Endothelial cell of umbilical vein (primary cell): ENCODE measurements around the gene SFMBT2. TPM values are rescaled to one million over a fixed set of nuclear protein-coding genes. Genes with fewer than 3 reads are reported as not detected.
"Not testable (repeated sequence)": the region's sequence is repeated elsewhere in the genome, so short reads cannot be mapped to it uniquely, and the experiment has no call there.

Experiments used
- BruUV-seq: library from RNA; stranded (reverse); fragments of 400-500 nt; replicated peaks from 2 replicates; lab custom pipeline; 2021; lab: Mats Ljungman, UMichigan
- CTCF ChIA-PET: fragments of 300-600, 350-600 bp; sonication (Branson Sonifier 250); formaldehyde crosslinking; loops from one replicate; lab custom pipeline; 2021; ENCODE audit warnings: antibody characterized with exemption, inconsistent platforms; lab: Charles Lee
- POLR2A ChIA-PET: fragments of 300-600, 350-600 bp; sonication (Branson Sonifier 250); formaldehyde crosslinking; loops from one replicate; lab custom pipeline; 2021; ENCODE audit warnings: antibody characterized with exemption, inconsistent platforms; lab: Charles Lee
- DNase-seq: peaks from one replicate; pipeline ENCODE4 v3.0.0-alpha.2; 2011; ENCODE audit warnings: low read depth, low spot score
- FAIRE-seq: peaks from 2 replicates; lab custom pipeline; 2011; peaks lifted over from hg19 to GRCh38; lab: Jason Lieb, UNC
- H2AFZ ChIP-seq: 2 replicates; pipeline ENCODE4 v1.6.0; 2012; ENCODE audit warnings: low read depth, low read length, control low read depth, inconsistent platforms
- H3K27ac ChIP-seq: 2 replicates; pipeline ENCODE4 v1.5.1; 2011; ENCODE audit warnings: low read depth, mild to moderate bottlenecking, control low read depth, low read length, moderate library complexity; ENCODE audit not compliant: insufficient read depth
- H3K27me3 ChIP-seq, 2 experiments: 2 replicates each; pipeline versions ENCODE4 v1.6.0 to v1.6.1; 2011; ENCODE audit warnings: low read length in 2 of 2, mixed read lengths in 1 of 2; ENCODE audit not compliant: control insufficient read depth in 2 of 2, insufficient read depth in 2 of 2
- H3K36me3 ChIP-seq, 2 experiments: 2 replicates in 1 of 2; 3 replicates in 1 of 2; pipeline ENCODE4 v1.5.1; 2011; ENCODE audit warnings: low read length in 2 of 2, mild to moderate bottlenecking in 1 of 2, moderate library complexity in 1 of 2; ENCODE audit not compliant: control insufficient read depth in 2 of 2, insufficient read depth in 2 of 2; ENCODE audit errors: extremely low read depth in 1 of 2
- H3K4me1 ChIP-seq: 3 replicates; pipeline ENCODE4 v1.5.1; 2011; ENCODE audit warnings: mild to moderate bottlenecking, low read length; ENCODE audit not compliant: control insufficient read depth, insufficient read depth; ENCODE audit errors: extremely low read depth
- H3K4me2 ChIP-seq: 2 replicates; pipeline ENCODE4 v1.6.1; 2011; ENCODE audit warnings: low read length, control low read depth, mixed read lengths; ENCODE audit not compliant: insufficient read depth
- H3K4me3 ChIP-seq, 3 experiments: fragments of 200-600 bp in 1 of 3; sonication (generic), shearing (Covaris generic) in 1 of 3; replicated peaks in 1 of 3; 2 replicates each; pipeline ENCODE4 v1.5.1; 2011 to 2016; ENCODE audit warnings: control low read depth in 3 of 3, low read length in 3 of 3, mild to moderate bottlenecking in 2 of 3, inconsistent platforms in 1 of 3, low read depth in 1 of 3, moderate library complexity in 1 of 3; ENCODE audit not compliant: insufficient read depth in 1 of 3
- H3K79me2 ChIP-seq: 2 replicates; pipeline ENCODE4 v1.6.0; 2012; ENCODE audit warnings: low read length, inconsistent platforms; ENCODE audit not compliant: control insufficient read depth, insufficient read depth
- H3K9ac ChIP-seq: replicated peaks from 2 replicates; pipeline ENCODE3; 2011; ENCODE audit warnings: low read length, control low read depth; ENCODE audit not compliant: insufficient read depth; ENCODE audit errors: extremely low read depth
- H3K9me1 ChIP-seq: replicated peaks from 3 replicates; pipeline ENCODE4 v1.6.0; 2011; ENCODE audit warnings: mild to moderate bottlenecking, low read length; ENCODE audit not compliant: control insufficient read depth, insufficient read depth; ENCODE audit errors: extremely low read depth
- H3K9me3 ChIP-seq: replicated peaks from 2 replicates; pipeline ENCODE4 v1.5.1; 2012; ENCODE audit warnings: low read length, inconsistent platforms; ENCODE audit not compliant: control insufficient read depth, insufficient read depth
- H4K20me1 ChIP-seq: replicated peaks from 2 replicates; pipeline ENCODE3; 2011; ENCODE audit warnings: mild to moderate bottlenecking, low read length; ENCODE audit not compliant: control insufficient read depth, insufficient read depth; ENCODE audit errors: extremely low read depth
- CTCF ChIP-seq, 2 donors: IDR thresholded peaks; 1 replicate in 1 of 2; 2 replicates in 1 of 2; pipeline ENCODE4 v1.5.1; 2011; ENCODE audit warnings: low read length in 2 of 2, mild to moderate bottlenecking in 2 of 2, moderate library complexity in 2 of 2, control low read depth in 1 of 2, inconsistent platforms in 1 of 2, low read depth in 1 of 2; ENCODE audit not compliant: insufficient read depth in 1 of 2; ENCODE audit errors: extremely low read depth in 1 of 2
- EZH2 ChIP-seq: IDR thresholded peaks from 2 replicates; pipeline ENCODE4 v1.6.1; 2012; ENCODE audit warnings: borderline replicate concordance, low read depth, mild to moderate bottlenecking, moderate library complexity, low read length, inconsistent platforms; ENCODE audit not compliant: severe bottlenecking
- FOS ChIP-seq: IDR thresholded peaks from 2 replicates; pipeline ENCODE4 v1.6.1; 2011; ENCODE audit warnings: mild to moderate bottlenecking, low read length, moderate library complexity, borderline replicate concordance; ENCODE audit not compliant: insufficient read depth
- GATA2 ChIP-seq: IDR thresholded peaks from 2 replicates; pipeline ENCODE4 v1.7.0; 2011; ENCODE audit warnings: low read depth, mild to moderate bottlenecking, moderate library complexity, mixed read lengths, low read length; ENCODE audit not compliant: insufficient read length, insufficient read depth
- JUN ChIP-seq: IDR thresholded peaks from 2 replicates; pipeline ENCODE4 v1.6.1; 2011; ENCODE audit warnings: borderline replicate concordance, low read depth; ENCODE audit not compliant: insufficient read length, insufficient read depth
- MAX ChIP-seq: IDR thresholded peaks from 2 replicates; pipeline ENCODE4 v1.6.1; 2011; ENCODE audit not compliant: insufficient read depth, insufficient read length
- MYC ChIP-seq: IDR thresholded peaks from one replicate; pipeline ENCODE4 v1.6.1; 2011; ENCODE audit warnings: mild to moderate bottlenecking, low read depth, low read length
- POLR2A ChIP-seq: IDR thresholded peaks from 2 replicates; pipeline ENCODE4 v1.6.1; 2012; ENCODE audit warnings: low read depth, mild to moderate bottlenecking, control low read depth, low read length
- POLR2AphosphoS5 ChIP-seq: IDR thresholded peaks from 2 replicates; pipeline ENCODE4 v1.6.1; 2012; ENCODE audit warnings: low read depth, mild to moderate bottlenecking, control low read depth, low read length, moderate library complexity; ENCODE audit not compliant: insufficient read depth
- dilution Hi-C: fragments of 300-500 bp; cut with MboI; formaldehyde crosslinking; loops from one replicate; pipeline ENCODE4 v1.15.0; 2019; ENCODE audit warnings: low sequenced_read_pairs; ENCODE audit not compliant: extremely low pct_ligation_motif_present
- intact Hi-C: fragments of 100-400 bp; cut with micrococcal nuclease; formaldehyde crosslinking; loops from one replicate; pipeline ENCODE4 v1.10.0; 2022
- polyA plus RNA-seq, 4 experiments: library from polyadenylated mRNA; depleted of rRNA in 3 of 4; stranded (reverse) in 3 of 4; unstranded in 1 of 4; fragments of >200 nt; gene quantifications; 2 replicates each; pipeline versions ENCODE4 v1.2.1 to v1.2.3, GENCODE V29; 2011 to 2012; ENCODE audit warnings: missing spikeins in 1 of 4
- total RNA-seq: library from RNA; stranded (reverse); gene quantifications from 2 replicates; pipeline ENCODE4 v1.2.3, GENCODE V29; 2021

The SFMBT2 gene
- total and polyA plus RNA-seq, 2 donors (not counting 3 experiments of a cell fraction or from before 2014, with no cell fraction given) = 0.14 to 0.64 TPM

GRCh38 chr10:7391748-7392147, 19.1 kb downstream of the SFMBT2 start:
- no peak overlapping the region for H3K27ac ChIP-seq
- FAIRE-seq (no peak), DNase-seq (no peak)
- no peaks in the 10 kb centered on the region for H3K36me3 ChIP-seq
- no peaks in the 10 kb centered on the region for H3K9me3 ChIP-seq
- POLR2A ChIA-PET = no interaction called here
- H4K20me1 ChIP-seq = no peaks in the 10 kb centered on the region
- TF ChIP-seq FOS (no peak), EZH2 (no peak), MYC (no peak), JUN (no peak), POLR2AphosphoS5 (no peak), GATA2 (no peak), POLR2A (no peak), CTCF (IDR thresholded peaks at IDR 0.05; ENCODE audit: extremely low read depth in 1 of 2, insufficient read depth in 1 of 2, low read depth in 1 of 2, low read length in 2 of 2) (no peak), MAX (no peak)
- BruUV-seq = no TSS peak
- no peaks in the 10 kb centered on the region for H3K27me3 ChIP-seq
- dilution Hi-C loops (no loop called here), intact Hi-C loops (no loop called here)
- CTCF ChIA-PET = no interaction called here
- no peak overlapping the region for H3K4me3 ChIP-seq
- H3K9ac ChIP-seq = no peak overlapping the region
- no peak overlapping the region for H3K4me2 ChIP-seq
- H3K9me1 ChIP-seq = no peaks in the 10 kb centered on the region
- H3K4me1 ChIP-seq = no peaks in the 10 kb centered on the region
- no peaks in the 10 kb centered on the region for H3K79me2 ChIP-seq
- no peak overlapping the region for H2AFZ ChIP-seq

GRCh38 chr10:7390689-7391110, 20.1 kb downstream of the SFMBT2 start:
- intact Hi-C loops, H3K4me2 ChIP-seq, CTCF ChIA-PET, H3K79me2 ChIP-seq, FAIRE-seq, H3K27ac ChIP-seq, H3K9me3 ChIP-seq, H3K4me3 ChIP-seq, H3K9ac ChIP-seq, H3K27me3 ChIP-seq, H3K9me1 ChIP-seq, H3K4me1 ChIP-seq, POLR2A ChIA-PET, DNase-seq, H3K36me3 ChIP-seq, BruUV-seq, H2AFZ ChIP-seq, dilution Hi-C loops, H4K20me1 ChIP-seq: not testable (repeated sequence)
